Measurements from ENCODE around the gene ERC1.

DNA sequence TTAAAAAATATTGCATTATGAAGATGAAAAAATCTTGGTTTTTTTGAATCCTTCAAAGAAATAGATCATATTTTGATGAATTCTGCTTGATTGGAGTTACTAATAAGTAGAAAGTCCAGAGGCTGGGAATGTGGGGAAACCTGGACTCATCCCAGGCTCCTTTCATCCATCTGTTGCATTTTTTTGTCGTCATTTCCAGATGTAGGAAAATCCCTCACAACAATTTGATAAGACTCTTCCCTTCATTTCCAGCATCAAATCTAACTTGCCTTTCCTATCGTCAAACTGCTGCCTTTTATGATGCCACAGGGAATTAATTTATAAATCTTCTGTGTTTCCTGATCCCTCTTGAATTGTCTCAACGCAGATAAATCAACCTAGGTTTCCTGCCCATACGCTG, 391.8 kb downstream of the ERC1 start:
- TF ChIP-seq EZH2phosphoT487 (IDR thresholded peaks at IDR 0.05; ENCODE audit: low read length) (no peak), CTCF (IDR thresholded peaks at IDR 0.05; ENCODE audit: low read length) (no peak)

All from MM.1S (cell line).